Right ventricle myocardium inferior (tissue), 1 donor: Measurements from ENCODE around the gene NF2. TPM values are rescaled to one million over a fixed set of nuclear protein-coding genes. Genes with fewer than 3 reads are reported as not detected.
"Not testable (repeated sequence)": the region's sequence is repeated elsewhere in the genome, so short reads cannot be mapped to it uniquely, and the experiment has no call there.

Source experiments
- ATAC-seq: fragments of 200-7000 bp; cut with Tn5 transposase; one replicate; pipeline ENCODE4 v1.9.1; 2020; ENCODE audit warnings: mild to moderate bottlenecking, moderate library complexity
- DNase-seq: peaks from one replicate; pipeline ENCODE4 v3.0.0; 2021; ENCODE audit errors: missing footprints
- intact Hi-C: fragments of 100-400 bp; cut with DNase I; formaldehyde crosslinking; loops from one replicate; pipeline ENCODE4 v1.11.0; 2022
- long read RNA-seq: library from polyadenylated mRNA; unstranded; transcript quantifications from one replicate; pipeline ENCODE4 v2.0.0, GENCODE V29; 2021
- total RNA-seq: library from RNA; stranded (reverse); fragmentation: NEBNext Ultra II Directional; extraction: Animal tissue kit (Norgen Biotek cat#: 25700); gene quantifications from one replicate; pipeline ENCODE4 v1.2.1, GENCODE V29; 2021
- donor health status: DM: no; HTN: yes; CAD: no; lungs with severe emphysema.

NF2 gene
- 49.0 TPM for total RNA-seq
- long read RNA-seq, full-length matches to known transcripts = 9 of 17 reads
- long read RNA-seq, partial matches to known transcripts = 0 of 17 reads
- long read RNA-seq, other reads (novel, unspliced or antisense) = 8 of 17 reads

DNA sequence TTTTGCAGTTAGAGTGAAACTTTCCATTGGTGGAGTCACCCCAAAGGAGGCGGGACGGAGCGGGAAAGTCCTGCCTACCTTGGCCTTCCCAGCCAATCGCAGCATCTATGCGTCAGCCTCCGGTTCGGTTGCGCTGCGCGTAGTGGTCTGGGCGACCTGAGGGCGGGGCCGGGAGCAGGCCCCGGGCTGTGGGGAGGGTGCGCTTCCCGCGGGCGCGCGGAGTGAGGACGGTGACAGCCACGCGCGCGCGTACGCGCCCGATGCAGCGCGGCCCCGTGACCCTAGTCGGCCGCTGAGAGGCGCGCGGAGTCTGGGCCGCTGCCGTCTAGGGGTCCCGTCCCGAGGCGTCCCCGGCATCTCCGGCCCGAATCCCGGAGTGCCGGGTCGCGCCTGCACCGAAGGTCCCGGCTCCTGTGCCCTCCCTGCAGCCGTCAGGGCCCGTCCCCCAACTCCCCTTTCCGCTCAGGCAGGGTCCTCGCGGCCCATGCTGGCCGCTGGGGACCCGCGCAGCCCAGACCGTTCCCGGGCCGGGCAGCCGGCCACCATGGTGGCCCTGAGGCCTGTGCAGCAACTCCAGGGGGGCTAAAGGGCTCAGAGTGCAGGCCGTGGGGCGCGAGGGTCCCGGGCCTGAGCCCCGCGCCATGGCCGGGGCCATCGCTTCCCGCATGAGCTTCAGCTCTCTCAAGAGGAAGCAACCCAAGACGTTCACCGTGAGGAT is at the start of gene NF2:
NF2 (plus strand) TSS at position 276 of the 718 bp plus-strand sequence; CDS start at position 642, 366 bp downstream.
- peak; percentile 99 for DNase-seq
- peak; percentile 99 for ATAC-seq
- intact Hi-C loops = loop anchor here (5.0 kb wide), 1 partner anchor 51 kb away; the partner anchor contains the start of gene THOC5

DNA sequence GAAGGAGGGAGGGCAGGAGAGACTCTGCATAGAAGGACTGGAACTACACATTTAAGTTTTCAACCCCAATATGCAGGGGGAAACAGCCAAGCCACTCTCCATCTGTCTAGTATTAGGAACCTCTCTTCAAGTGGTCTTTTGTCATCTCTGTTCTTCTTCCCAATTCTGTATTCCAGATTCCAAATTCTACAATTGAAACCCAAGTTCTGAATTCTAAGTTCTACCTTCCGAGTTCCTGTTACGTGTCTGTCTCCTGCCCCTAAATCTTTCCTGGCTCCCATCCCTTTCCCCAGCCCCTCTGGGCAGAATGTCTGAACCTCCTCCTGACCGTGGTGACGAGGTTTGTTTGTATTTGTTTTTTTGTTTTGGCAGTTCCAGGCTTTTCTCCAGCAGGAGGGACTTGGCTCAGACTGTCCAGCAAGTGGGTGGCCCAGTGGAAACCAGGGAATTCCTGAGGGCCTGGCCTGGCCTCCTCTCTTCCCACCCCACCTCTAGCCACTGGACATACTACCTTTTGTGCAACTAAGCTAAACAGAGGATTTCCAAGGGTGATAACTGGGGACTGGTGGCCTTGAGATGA is 48.3 kb upstream of the NF2 start:
- DNase-seq (no peak), ATAC-seq (no peak)
- intact Hi-C loops = no loop called here

DNA sequence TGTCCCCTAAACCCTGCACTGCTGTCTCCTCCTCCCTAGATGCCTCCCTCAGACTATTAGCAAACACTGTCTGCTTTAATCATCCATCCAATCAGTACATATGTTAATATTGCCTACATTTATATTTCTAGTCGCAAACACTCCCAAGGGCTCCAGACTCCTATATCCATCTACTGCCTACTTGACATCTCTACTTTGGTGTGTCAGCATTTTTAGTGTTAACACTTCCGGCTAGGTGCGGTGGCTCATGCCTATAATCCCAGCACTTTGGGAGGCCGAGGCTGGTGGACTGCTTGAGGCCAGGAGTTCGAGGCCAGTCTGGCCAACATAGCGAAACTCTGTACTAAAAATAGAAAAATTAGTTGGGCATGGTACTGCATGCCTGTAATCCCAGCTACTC is 44.4 kb upstream of the NF2 start:
- intact Hi-C loops = no loop called here
- DNase-seq (no peak), ATAC-seq (no peak)

DNA sequence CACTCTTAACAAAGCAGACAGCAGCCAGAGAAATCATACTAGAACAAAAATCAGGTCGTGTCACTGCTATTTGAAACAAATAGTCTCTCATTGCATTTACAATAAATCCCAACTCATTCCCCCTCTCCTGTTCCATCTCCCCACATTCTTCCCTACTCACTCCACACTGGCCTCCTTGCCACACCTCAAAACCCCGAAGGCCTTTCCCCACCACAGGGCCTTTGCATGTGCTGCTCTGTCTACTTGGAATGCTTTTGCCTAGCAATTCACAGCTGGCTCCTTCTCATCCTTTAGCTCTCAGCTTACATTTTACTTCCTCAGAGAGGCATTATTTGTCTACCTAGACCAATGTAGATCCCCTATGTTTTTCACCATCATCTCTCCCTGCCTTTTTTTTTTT is 43.6 kb upstream of the NF2 start:
- intact Hi-C loops = no loop called here
- DNase-seq (no peak), ATAC-seq (no peak)

DNA sequence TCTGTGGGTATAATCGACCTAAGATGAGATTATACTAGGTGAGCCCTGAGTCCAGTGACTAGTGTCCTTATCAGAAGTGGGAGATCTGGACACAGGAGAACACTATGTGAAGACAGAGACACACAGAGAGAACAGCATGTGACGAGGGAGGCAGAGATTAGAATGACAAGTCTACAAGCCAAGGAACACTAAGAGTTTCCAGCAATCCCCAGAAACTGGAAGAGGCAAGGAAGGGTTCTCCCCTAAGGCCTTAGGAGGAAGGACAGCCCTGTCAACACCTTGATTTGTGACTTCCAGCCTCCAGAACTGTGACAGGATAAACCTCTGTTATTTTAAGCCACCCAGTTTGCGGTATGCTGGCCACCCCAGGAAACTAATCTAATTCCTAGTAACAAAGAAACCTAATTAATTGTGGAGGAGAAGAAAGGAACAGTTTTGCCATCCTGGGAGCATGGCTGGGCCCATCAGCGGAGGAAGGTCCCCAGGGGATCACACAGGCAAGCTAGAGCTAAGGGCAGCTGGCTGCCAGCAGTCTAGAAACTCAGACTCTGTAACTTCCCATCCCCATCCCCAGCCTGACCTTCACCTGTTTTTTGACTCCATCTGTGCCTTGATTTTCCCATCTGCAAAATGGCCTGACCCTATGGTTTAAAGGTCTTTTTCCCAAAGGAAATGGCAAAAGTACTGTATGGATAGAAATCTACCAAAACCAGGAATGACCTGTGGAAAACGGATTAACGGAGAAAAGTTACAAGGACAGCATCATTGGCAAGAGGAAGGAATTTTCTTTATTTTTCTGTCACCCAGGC is 39.6 kb upstream of the NF2 start:
- DNase-seq (no peak), ATAC-seq (peak; percentile 66)
- intact Hi-C loops = no loop called here

GRCh38 chr22:29566513-29566912 is 36.9 kb upstream of the NF2 start:
- DNase-seq, intact Hi-C loops, ATAC-seq: not testable (repeated sequence)

DNA sequence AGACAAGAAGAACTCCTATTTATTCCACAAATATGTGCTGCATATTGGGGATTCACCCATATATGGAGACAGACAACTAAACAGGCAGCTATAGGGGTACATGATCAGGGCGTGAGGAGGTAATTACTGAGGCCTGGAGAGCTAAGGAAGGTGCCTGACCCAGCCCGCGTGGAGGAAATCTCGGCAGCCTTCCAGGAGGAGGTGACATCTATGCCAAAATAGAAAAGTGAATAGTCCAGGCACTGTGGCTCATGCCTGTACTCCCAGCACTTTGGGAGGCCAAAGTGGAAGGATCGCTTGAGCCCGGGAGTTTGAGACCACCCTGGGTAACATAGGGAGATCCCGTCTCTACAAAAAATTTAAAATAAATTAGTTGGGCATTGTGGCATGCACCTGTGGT is 36.1 kb upstream of the NF2 start:
- intact Hi-C loops = no loop called here
- DNase-seq = no peak
- ATAC-seq = no peak

DNA sequence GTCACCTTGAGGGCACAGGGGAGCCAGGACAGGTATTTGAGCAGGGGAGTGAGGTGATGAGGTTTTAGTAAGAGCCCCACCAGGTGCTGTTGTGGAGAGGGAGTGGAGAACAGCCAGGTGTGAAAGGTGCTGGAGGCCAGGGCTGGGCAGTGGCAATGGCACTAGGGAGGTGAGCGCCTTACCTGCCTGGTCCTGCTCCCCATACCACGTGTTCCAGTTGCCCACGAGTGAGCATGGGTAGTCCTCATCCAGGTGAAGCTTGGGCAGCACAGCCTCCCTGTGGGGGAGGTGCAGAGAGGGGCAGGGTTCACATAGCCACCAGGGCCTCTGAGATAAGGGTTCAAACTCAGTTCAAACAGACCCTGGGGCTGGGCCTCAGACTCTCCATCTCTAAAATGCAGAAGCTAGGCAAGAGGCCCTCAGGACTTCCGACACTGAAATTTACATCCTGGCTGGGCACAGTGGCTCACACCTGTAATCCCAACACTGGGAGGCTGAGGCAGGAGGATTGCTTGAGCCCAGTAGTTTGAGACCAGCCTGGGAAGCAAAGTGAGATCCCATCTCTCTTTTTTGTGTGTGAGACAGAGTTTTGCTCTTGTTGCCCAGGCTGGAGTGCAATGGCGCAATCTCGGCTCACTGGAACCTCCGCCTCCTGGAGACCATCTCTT is 34.3 kb upstream of the NF2 start:
- no peak for DNase-seq
- intact Hi-C loops = no loop called here
- no peak for ATAC-seq

- intact Hi-C loops = no loop called here
- DNase-seq (no peak), ATAC-seq (no peak)
These were observed 33.0 kb upstream of the NF2 start for GRCh38 chr22:29570456-29570855.

DNA sequence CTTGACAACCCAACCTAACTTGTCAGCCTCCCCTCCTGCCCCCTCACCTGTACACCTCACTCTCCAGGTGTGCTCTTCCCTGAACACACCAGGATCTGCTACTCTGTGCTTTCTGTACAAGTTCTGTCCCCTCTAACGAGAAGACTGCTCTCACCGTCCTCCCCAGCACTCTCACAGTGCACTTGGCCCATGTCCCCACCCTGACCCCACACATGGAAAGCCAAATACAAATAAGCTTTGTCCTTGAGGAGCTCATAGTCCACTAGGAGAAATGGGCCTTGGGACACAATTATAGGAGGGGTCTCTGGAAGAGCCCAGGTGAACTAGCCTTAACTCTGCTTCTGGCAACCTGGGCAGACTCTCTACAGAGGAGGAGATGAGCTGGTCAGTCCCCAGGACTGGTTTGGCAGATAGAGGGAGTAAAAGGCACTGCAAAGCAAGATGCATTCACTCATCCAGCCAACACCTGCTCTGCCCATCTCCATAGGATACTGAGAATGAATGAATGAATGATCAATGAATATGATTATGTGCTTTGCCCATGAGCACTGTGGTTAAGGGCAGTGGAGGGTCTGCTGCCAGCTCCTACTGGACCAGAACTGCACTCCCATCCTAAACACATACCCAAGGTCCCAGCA is 32.4 kb upstream of the NF2 start:
- DNase-seq (no peak), ATAC-seq (no peak)
- intact Hi-C loops = no loop called here

DNA sequence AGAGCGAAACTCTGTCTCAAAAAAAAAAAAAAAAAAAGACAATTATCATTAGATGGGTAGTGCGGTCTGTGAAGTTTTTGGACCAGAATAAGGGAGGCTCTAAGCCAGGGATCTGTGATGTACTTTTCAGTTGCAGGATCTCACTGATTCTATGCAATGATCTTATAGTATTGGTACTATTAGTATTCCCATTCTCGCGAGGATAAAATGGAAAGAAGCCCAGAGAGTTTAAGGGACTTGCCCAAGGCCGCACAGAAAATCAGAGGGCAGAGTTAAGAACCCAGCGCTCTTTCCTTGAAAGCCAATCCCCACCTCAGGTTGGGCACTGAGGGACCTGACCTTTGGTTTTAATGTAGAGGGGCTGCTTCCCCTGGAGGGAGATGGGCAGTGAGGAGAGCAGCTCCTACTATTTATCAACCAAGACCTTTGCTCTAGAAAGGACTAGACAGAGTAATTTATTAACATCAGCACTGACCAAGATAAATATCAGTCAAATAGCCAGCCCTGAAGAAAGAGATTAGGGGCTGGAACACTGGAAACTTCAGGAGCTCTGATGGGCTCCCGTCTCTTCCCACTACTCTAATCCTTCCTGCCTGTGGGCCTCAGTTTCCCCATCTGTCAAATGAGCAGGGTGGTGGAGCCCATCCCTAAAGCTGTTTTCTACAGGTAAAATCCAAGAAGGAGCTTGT is 28.5 kb upstream of the NF2 start:
- no peak for DNase-seq
- intact Hi-C loops = no loop called here
- no peak for ATAC-seq

GRCh38 chr22:29578462-29579200 is 24.8 kb upstream of the NF2 start:
- intact Hi-C loops = no loop called here
- no peak for ATAC-seq
- no peak for DNase-seq

- ATAC-seq (peak; percentile 15), DNase-seq (no peak)
- intact Hi-C loops = no loop called here
These were observed 23.1 kb upstream of the NF2 start for GRCh38 chr22:29580200-29580810.

DNA sequence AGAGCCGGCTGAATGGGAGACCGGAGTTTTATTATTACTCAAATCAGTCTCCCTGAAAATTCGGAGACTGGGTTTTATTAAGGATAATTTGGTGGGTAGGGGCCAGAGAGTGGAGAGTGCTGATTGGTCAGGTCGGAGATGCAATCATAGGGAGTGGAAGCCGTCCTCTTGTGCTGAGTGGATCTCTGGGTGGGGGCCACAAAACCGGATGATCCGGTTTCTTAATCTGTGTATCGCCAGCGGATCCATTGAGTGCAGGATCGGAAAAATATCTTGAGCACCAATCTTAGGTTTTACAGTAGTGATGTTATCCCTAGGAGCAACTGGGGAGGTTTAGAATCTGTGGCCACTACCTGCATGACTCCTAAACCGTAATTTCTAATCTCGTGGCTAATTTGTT is 21.6 kb upstream of the NF2 start:
- DNase-seq (no peak), ATAC-seq (no peak)
- intact Hi-C loops = no loop called here

DNA sequence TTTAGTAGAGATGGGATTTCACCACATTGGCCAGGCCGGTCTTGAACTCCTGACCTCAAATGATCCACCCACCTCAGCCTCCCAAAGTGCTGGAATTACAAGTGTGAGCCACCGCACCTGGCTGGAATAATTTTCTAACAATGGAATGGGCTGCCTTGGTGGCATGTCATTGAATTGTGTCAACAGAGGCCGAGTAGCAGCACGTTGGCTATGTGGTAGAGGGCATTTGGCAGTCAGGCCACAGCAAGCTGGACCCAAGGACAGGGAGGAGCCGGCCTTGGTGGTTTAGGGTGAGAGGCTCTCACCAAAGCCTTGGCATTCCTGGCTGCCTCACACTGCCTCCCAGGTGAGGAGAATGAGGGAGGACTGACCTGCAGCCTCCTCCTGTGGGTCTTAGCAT is 18.5 kb upstream of the NF2 start:
- no peak for DNase-seq
- intact Hi-C loops = no loop called here
- ATAC-seq = no peak

GRCh38 chr22:29586193-29586705 is 17.2 kb upstream of the NF2 start:
- intact Hi-C loops, DNase-seq, ATAC-seq: not testable (repeated sequence)
